Naive thymus-derived CD4-positive, alpha-beta T cell (primary cell): ENCODE data around the gene NAA15. TPM values are rescaled to one million over a fixed set of nuclear protein-coding genes. Genes with fewer than 3 reads are reported as not detected.

Experiments used
- ATAC-seq: fragments of 150-1000 bp; cut with Tn5 transposase; 2 replicates; pipeline ENCODE4 v1.10.0; 2021; ENCODE audit warnings: mild to moderate bottlenecking, moderate library complexity
- CTCF ChIA-PET: fragments of 350-600 bp; sonication (Branson Sonifier 250); formaldehyde crosslinking; loops from one replicate; lab custom pipeline; 2021; ENCODE audit warnings: antibody characterized with exemption; lab: Charles Lee
- POLR2A ChIA-PET: fragments of 350-600 bp; sonication (Branson Sonifier 250); formaldehyde crosslinking; loops from one replicate; lab custom pipeline; 2021; ENCODE audit warnings: antibody characterized with exemption, inconsistent platforms; lab: Charles Lee
- DNase-seq, 9 donors: peaks; one replicate each; pipeline versions ENCODE4 v3.0.0 to v3.0.0-alpha.2; 2020 to 2022; ENCODE audit warnings: mixed read lengths in 1 of 9
- H3K27ac ChIP-seq: one replicate; pipeline ENCODE4 v1.7.0; 2013; ENCODE audit warnings: mild to moderate bottlenecking, low read depth, low read length, moderate library complexity
- H3K27me3 ChIP-seq, 2 donors: one replicate each; pipeline ENCODE4 v1.7.0; 2013; ENCODE audit warnings: low read length in 2 of 2, mild to moderate bottlenecking in 2 of 2, moderate library complexity in 2 of 2; ENCODE audit not compliant: control insufficient read depth in 2 of 2, insufficient read depth in 2 of 2
- H3K36me3 ChIP-seq, 3 experiments: 1 replicate in 2 of 3; 2 replicates in 1 of 3; pipeline ENCODE4 v1.7.0; 2013; ENCODE audit warnings: low read length in 3 of 3, mild to moderate bottlenecking in 3 of 3, moderate library complexity in 1 of 3; ENCODE audit not compliant: insufficient read depth in 3 of 3, control insufficient read depth in 2 of 3
- H3K4me1 ChIP-seq, 2 donors: one replicate each; pipeline ENCODE4 v1.7.0; 2013; ENCODE audit warnings: low read length in 2 of 2, mild to moderate bottlenecking in 2 of 2, moderate library complexity in 1 of 2; ENCODE audit not compliant: control insufficient read depth in 2 of 2, insufficient read depth in 2 of 2
- H3K4me3 ChIP-seq: 2 replicates; pipeline ENCODE4 v1.7.0; 2013; ENCODE audit warnings: mild to moderate bottlenecking, low read length
- H3K9me3 ChIP-seq, 3 experiments: 1 replicate in 2 of 3; 2 replicates in 1 of 3; pipeline ENCODE4 v1.7.0; 2013; ENCODE audit warnings: low read length in 3 of 3; ENCODE audit not compliant: control insufficient read depth in 2 of 3
- H3K27ac Mint-ChIP-seq, 9 donors: one replicate each; pipeline ENCODE4 v1.8.0; 2020 to 2022; ENCODE audit warnings: mixed read lengths in 9 of 9, mild to moderate bottlenecking in 8 of 9, moderate library complexity in 5 of 9, inconsistent platforms in 2 of 9
- H3K27me3 Mint-ChIP-seq, 5 donors: one replicate each; pipeline ENCODE4 v1.8.0; 2021 to 2022; ENCODE audit warnings: mixed read lengths in 5 of 5, mild to moderate bottlenecking in 1 of 5
- H3K36me3 Mint-ChIP-seq, 5 donors: one replicate each; pipeline ENCODE4 v1.8.0; 2020 to 2022; ENCODE audit warnings: mixed read lengths in 5 of 5, mild to moderate bottlenecking in 3 of 5, inconsistent platforms in 1 of 5
- H3K4me1 Mint-ChIP-seq, 7 donors: one replicate each; pipeline ENCODE4 v1.8.0; 2020 to 2022; ENCODE audit warnings: mixed read lengths in 7 of 7, mild to moderate bottlenecking in 3 of 7, inconsistent platforms in 1 of 7
- H3K4me3 Mint-ChIP-seq, 10 donors: one replicate each; pipeline ENCODE4 v1.8.0; 2020 to 2022; ENCODE audit warnings: mild to moderate bottlenecking in 10 of 10, mixed read lengths in 10 of 10, moderate library complexity in 6 of 10, inconsistent platforms in 2 of 10
- H3K9me3 Mint-ChIP-seq, 11 donors: one replicate each; pipeline ENCODE4 v1.8.0; 2020 to 2022; ENCODE audit warnings: mixed read lengths in 11 of 11, mild to moderate bottlenecking in 4 of 11, inconsistent platforms in 1 of 11, moderate library complexity in 1 of 11
- intact Hi-C, 2 donors: fragments of 100-400 bp; cut with micrococcal nuclease; formaldehyde crosslinking; loops; one replicate each; pipeline ENCODE4 v1.15.1; 2023
- polyA plus RNA-seq, 2 donors: library from polyadenylated mRNA; unstranded; fragments of 300-500 nt; fragmentation: Illumina TruSeq; gene quantifications; one replicate each; pipeline ENCODE4 v1.2.3, GENCODE V29; 2021
- total RNA-seq, 6 experiments: library from RNA in 5 of 6; stranded (reverse) in 5 of 6; gene quantifications; 1 replicate in 5 of 6; 2 replicates in 1 of 6; pipeline ENCODE4 v1.2.3 and lab custom pipeline; 2021 to 2026

The NAA15 gene
- total and polyA plus RNA-seq, 7 experiments from 2014 or later, result 35.7 to 67.4 (median 45.3) TPM

GRCh38 chr4:139333046-139333445 is 31.7 kb downstream of the NAA15 start:
- Histone ChIP-seq H3K36me3 (peaks cover 0 to 15% (median 0%) of the 10 kb centered on the region in 3 experiments), H3K27ac (no peak overlapping the region), H3K4me1 (no peaks in the 10 kb centered on the region), H3K9me3 (no peaks in the 10 kb centered on the region), H3K4me3 (no peak overlapping the region), H3K27me3 (no peaks in the 10 kb centered on the region)
- Mint-ChIP-seq H3K27ac (peak overlapping the region in 2 of 9 donors; percentile 29 to 39), H3K27me3 (no peaks in the 10 kb centered on the region), H3K4me3 (no peak overlapping the region), H3K9me3 (peaks cover 0 to 10% (median 0%) of the 10 kb centered on the region in 11 donors), H3K36me3 (peaks cover 4 to 50% (median 28%) of the 10 kb centered on the region in 5 donors), H3K4me1 (peaks cover 21 to 46% (median 35%) of the 10 kb centered on the region in 7 donors)
- CTCF ChIA-PET, result no interaction called here
- POLR2A ChIA-PET, result no interaction called here
- intact Hi-C loops, result no loop called here
- DNase-seq, result no peak
- ATAC-seq, result no peak

- ATAC-seq, result no peak
- no peaks in the 10 kb centered on the region for H3K9me3 ChIP-seq
- peaks cover 0 to 32% (median 0%) of the 10 kb centered on the region in 3 experiments for H3K36me3 ChIP-seq
- intact Hi-C loops, result loop anchor here in 1 of 2 donors (5.0 kb wide), 1 partner anchor 35 kb away; the partner anchor contains the start of genes NAA15 and NDUFC1
- no peaks in the 10 kb centered on the region for H3K27me3 ChIP-seq
- H3K4me3 ChIP-seq, result no peak overlapping the region
- Mint-ChIP-seq H3K36me3 (peaks cover 5 to 47% (median 17%) of the 10 kb centered on the region in 5 donors), H3K9me3 (no peaks in the 10 kb centered on the region), H3K4me1 (peaks cover 12 to 31% (median 15%) of the 10 kb centered on the region in 7 donors), H3K27ac (peak overlapping the region in 3 of 9 donors; percentile 1 to 29 (median 20)), H3K4me3 (no peak overlapping the region), H3K27me3 (no peaks in the 10 kb centered on the region)
- H3K27ac ChIP-seq, result no peak overlapping the region
- POLR2A ChIA-PET, result no interaction called here
- H3K4me1 ChIP-seq, result no peaks in the 10 kb centered on the region
- CTCF ChIA-PET, result no interaction called here
- no peak for DNase-seq
These were observed 36.3 kb downstream of the NAA15 start for GRCh38 chr4:139337612-139338011.

GRCh38 chr4:139361301-139361700 is 60.0 kb downstream of the NAA15 start:
- Histone ChIP-seq H3K9me3 (no peaks in the 10 kb centered on the region), H3K27ac (no peak overlapping the region), H3K4me1 (no peaks in the 10 kb centered on the region), H3K4me3 (no peak overlapping the region), H3K36me3 (peaks cover 0 to 40% (median 32%) of the 10 kb centered on the region in 3 experiments), H3K27me3 (no peaks in the 10 kb centered on the region)
- DNase-seq, result no peak
- H3K4me3 Mint-ChIP-seq, result no peak overlapping the region
- intact Hi-C loops, result loop anchor here in 1 of 2 donors (5.0 kb wide), 1 partner anchor 264 kb away; no protein-coding TSS in a partner anchor
- peaks cover 0 to 5% (median 0%) of the 10 kb centered on the region in 7 donors for H3K4me1 Mint-ChIP-seq
- no peak for ATAC-seq
- no peaks in the 10 kb centered on the region for H3K9me3 Mint-ChIP-seq
- POLR2A ChIA-PET, result interaction anchor here (0.7 kb wide), 1 partner anchor 65 kb away, joined by 3 read pairs; no protein-coding TSS in a partner anchor
- H3K27me3 Mint-ChIP-seq, result no peaks in the 10 kb centered on the region
- CTCF ChIA-PET, result no interaction called here
- peaks cover 0 to 41% (median 18%) of the 10 kb centered on the region in 5 donors for H3K36me3 Mint-ChIP-seq
- H3K27ac Mint-ChIP-seq, result no peak overlapping the region

GRCh38 chr4:139367421-139368090 is 66.3 kb downstream of the NAA15 start:
- POLR2A ChIA-PET, result interaction anchor here (0.7 kb wide), 1 partner anchor 36 kb away, joined by 4 read pairs; no protein-coding TSS in a partner anchor
- Histone ChIP-seq H3K9me3 (no peaks in the 10 kb centered on the region), H3K27ac (no peak overlapping the region), H3K4me1 (no peaks in the 10 kb centered on the region), H3K36me3 (peaks cover 5 to 42% (median 6%) of the 10 kb centered on the region in 3 experiments), H3K4me3 (no peak overlapping the region), H3K27me3 (no peaks in the 10 kb centered on the region)
- Mint-ChIP-seq H3K27me3 (no peaks in the 10 kb centered on the region), H3K4me1 (peaks cover 0 to 10% (median 5%) of the 10 kb centered on the region in 7 donors), H3K27ac (peak overlapping the region in 5 of 9 donors; percentile 12 to 76 (median 37)), H3K4me3 (no peak overlapping the region), H3K36me3 (peaks cover 18 to 60% (median 41%) of the 10 kb centered on the region in 5 donors), H3K9me3 (no peaks in the 10 kb centered on the region)
- CTCF ChIA-PET, result no interaction called here
- no peak for ATAC-seq
- intact Hi-C loops, result no loop called here
- no peak for DNase-seq

GRCh38 chr4:139368998-139369397 is 67.7 kb downstream of the NAA15 start:
- Histone ChIP-seq H3K4me3 (no peak overlapping the region), H3K36me3 (peaks cover 5 to 47% (median 7%) of the 10 kb centered on the region in 3 experiments), H3K27ac (no peak overlapping the region), H3K4me1 (no peaks in the 10 kb centered on the region), H3K9me3 (no peaks in the 10 kb centered on the region), H3K27me3 (no peaks in the 10 kb centered on the region)
- Mint-ChIP-seq H3K4me3 (no peak overlapping the region), H3K9me3 (no peaks in the 10 kb centered on the region), H3K4me1 (peaks cover 0 to 10% (median 4%) of the 10 kb centered on the region in 7 donors), H3K36me3 (peaks cover 21 to 58% (median 39%) of the 10 kb centered on the region in 5 donors), H3K27me3 (no peaks in the 10 kb centered on the region), H3K27ac (peak overlapping the region in 1 of 9 donors; percentile 20)
- intact Hi-C loops, result no loop called here
- CTCF ChIA-PET, result no interaction called here
- ATAC-seq (no peak), DNase-seq (no peak)
- POLR2A ChIA-PET, result no interaction called here

- ATAC-seq, result no peak
- H3K9me3 ChIP-seq, result no peaks in the 10 kb centered on the region
- Mint-ChIP-seq H3K4me1 (peaks cover 0 to 13% (median 0%) of the 10 kb centered on the region in 7 donors), H3K36me3 (peaks cover 21 to 49% (median 32%) of the 10 kb centered on the region in 5 donors), H3K9me3 (no peaks in the 10 kb centered on the region), H3K27ac (peak overlapping the region in 1 of 9 donors; percentile 36), H3K27me3 (no peaks in the 10 kb centered on the region), H3K4me3 (no peak overlapping the region)
- DNase-seq, result no peak
- no peaks in the 10 kb centered on the region for H3K27me3 ChIP-seq
- H3K4me1 ChIP-seq, result no peaks in the 10 kb centered on the region
- POLR2A ChIA-PET, result no interaction called here
- intact Hi-C loops, result loop anchor here in 1 of 2 donors (10.0 kb wide), 1 partner anchor 339 kb away; no protein-coding TSS in a partner anchor
- CTCF ChIA-PET, result no interaction called here
- no peak overlapping the region for H3K4me3 ChIP-seq
- H3K27ac ChIP-seq, result no peak overlapping the region
- H3K36me3 ChIP-seq, result peaks cover 1 to 53% (median 12%) of the 10 kb centered on the region in 3 experiments
These were observed 72.9 kb downstream of the NAA15 start for GRCh38 chr4:139374251-139374650.
